IMR-90 (cell line): ENCODE results near the gene HRH3. TPM values are rescaled to one million over a fixed set of nuclear protein-coding genes. Genes with fewer than 3 reads are reported as not detected.

ENCODE experiments used
- ATAC-seq: fragments of 200-7000 bp; cut with Tn5 transposase; 2 replicates; pipeline ENCODE4 v1.9.1; 2020; ENCODE audit warnings: low read depth, mild to moderate bottlenecking, moderate library complexity
- BruUV-seq: library from RNA; stranded (reverse); fragments of 400-500 nt; replicated peaks from 2 replicates; lab custom pipeline; 2021; lab: Mats Ljungman, UMichigan
- CTCF ChIA-PET: fragments of 300-600 bp; formaldehyde crosslinking; extraction: SDS; loops from one replicate; lab custom pipeline; 2021; ENCODE audit warnings: antibody characterized with exemption; lab: Yijun Ruan, JAX
- POLR2A ChIA-PET: fragments of 300-600 bp; sonication (Branson Sonifier 250); formaldehyde crosslinking; loops from one replicate; lab custom pipeline; 2022; ENCODE audit warnings: antibody characterized with exemption; ENCODE audit not compliant: unreplicated experiment; lab: Charles Lee
- DNase-seq: peaks from one replicate; pipeline ENCODE4 v3.0.0; 2013
- H2AFZ ChIP-seq: replicated peaks from 2 replicates; pipeline ENCODE3; 2013; ENCODE audit warnings: low read length, mild to moderate bottlenecking; ENCODE audit not compliant: poor library complexity
- H2AK5ac ChIP-seq: 2 replicates; pipeline ENCODE4 v1.6.1; 2013; ENCODE audit warnings: low read depth, low read length, inconsistent platforms
- H2AK9ac ChIP-seq: replicated peaks from 2 replicates; pipeline ENCODE3; 2013; ENCODE audit warnings: mild to moderate bottlenecking, low read depth, low read length, moderate library complexity; ENCODE audit not compliant: poor library complexity
- H2BK120ac ChIP-seq: 2 replicates; pipeline ENCODE4 v1.6.1; 2013; ENCODE audit warnings: low read depth, low read length, inconsistent platforms
- H2BK15ac ChIP-seq: 3 replicates; pipeline ENCODE4 v1.6.1; 2013; ENCODE audit warnings: low read depth, low read length, inconsistent platforms
- H2BK20ac ChIP-seq: 2 replicates; pipeline ENCODE4 v1.6.1; 2013; ENCODE audit warnings: low read depth, mild to moderate bottlenecking, inconsistent platforms, low read length, moderate library complexity
- H2BK5ac ChIP-seq: 2 replicates; pipeline ENCODE4 v1.6.1; 2013; ENCODE audit warnings: mild to moderate bottlenecking, low read depth, low read length, inconsistent platforms; ENCODE audit not compliant: poor library complexity, severe bottlenecking
- H3K14ac ChIP-seq: replicated peaks from 2 replicates; pipeline ENCODE4 v1.6.1; 2013; ENCODE audit warnings: low read depth, low read length, inconsistent platforms
- H3K18ac ChIP-seq: 2 replicates; pipeline ENCODE4 v1.6.1; 2013; ENCODE audit warnings: low read depth, low read length, control low read depth
- H3K23ac ChIP-seq: 2 replicates; pipeline ENCODE4 v1.6.1; 2013; ENCODE audit warnings: low read depth, low read length, inconsistent platforms
- H3K27ac ChIP-seq: 2 replicates; pipeline ENCODE4 v1.5.1; 2013; ENCODE audit warnings: mild to moderate bottlenecking, control low read depth, low read length; ENCODE audit not compliant: insufficient read depth
- H3K27me3 ChIP-seq: 2 replicates; pipeline ENCODE4 v1.6.1; 2013; ENCODE audit warnings: low read length; ENCODE audit not compliant: control insufficient read depth, insufficient read depth
- H3K36me3 ChIP-seq: 2 replicates; pipeline ENCODE4 v1.6.1; 2013; ENCODE audit warnings: low read length, mixed read lengths; ENCODE audit not compliant: control insufficient read depth, insufficient read depth
- H3K4ac ChIP-seq: 2 replicates; pipeline ENCODE4 v1.6.1; 2013; ENCODE audit warnings: low read depth, low read length, inconsistent platforms
- H3K4me1 ChIP-seq: 2 replicates; pipeline ENCODE4 v1.6.1; 2013; ENCODE audit warnings: low read length, mixed read lengths; ENCODE audit not compliant: control insufficient read depth, insufficient read depth
- H3K4me2 ChIP-seq: 2 replicates; pipeline ENCODE4 v1.6.1; 2013; ENCODE audit warnings: low read depth, mild to moderate bottlenecking, control low read depth, low read length, moderate library complexity
- H3K4me3 ChIP-seq: 2 replicates; pipeline ENCODE4 v1.5.1; 2013; ENCODE audit warnings: low read depth, mild to moderate bottlenecking, control low read depth, low read length, moderate library complexity; ENCODE audit not compliant: insufficient read depth
- H3K56ac ChIP-seq: 2 replicates; pipeline ENCODE4 v1.6.1; 2013; ENCODE audit warnings: low read length, inconsistent platforms; ENCODE audit not compliant: insufficient read depth; ENCODE audit errors: extremely low read depth
- H3K79me1 ChIP-seq, 2 experiments: 2 replicates each; pipeline ENCODE4 v1.6.1; 2013; ENCODE audit warnings: low read length in 2 of 2, inconsistent platforms in 1 of 2, low read depth in 1 of 2
- H3K9ac ChIP-seq: 2 replicates; pipeline ENCODE4 v1.6.1; 2013; ENCODE audit warnings: low read depth, low read length, control low read depth
- H3K9me1 ChIP-seq: 2 replicates; pipeline ENCODE4 v1.6.1; 2013; ENCODE audit warnings: low read length, inconsistent platforms; ENCODE audit not compliant: insufficient read depth
- H3K9me3 ChIP-seq: 2 replicates; pipeline ENCODE4 v1.6.1; 2013; ENCODE audit warnings: low read length; ENCODE audit not compliant: control insufficient read depth, insufficient read depth
- H4K20me1 ChIP-seq: 2 replicates; pipeline ENCODE4 v1.6.1; 2013; ENCODE audit warnings: low read length, inconsistent platforms; ENCODE audit not compliant: insufficient read depth
- H4K5ac ChIP-seq: 2 replicates; pipeline ENCODE4 v1.6.1; 2013; ENCODE audit warnings: mild to moderate bottlenecking, low read depth, low read length, control low read depth
- H4K8ac ChIP-seq, 2 experiments: 2 replicates each; pipeline ENCODE4 v1.6.1; 2013; ENCODE audit warnings: low read depth in 2 of 2, low read length in 2 of 2, control low read depth in 1 of 2, inconsistent platforms in 1 of 2
- H4K91ac ChIP-seq: 2 replicates; pipeline ENCODE4 v1.6.1; 2013; ENCODE audit warnings: low read depth, low read length, inconsistent platforms; ENCODE audit not compliant: insufficient read depth
- BHLHE40 ChIP-seq: fragments of 150-350 bp; IDR thresholded peaks from 2 replicates; pipeline ENCODE4 v1.6.1; 2016; ENCODE audit warnings: mild to moderate bottlenecking, low read depth, low read length
- CEBPB ChIP-seq: IDR thresholded peaks from 2 replicates; pipeline ENCODE4 v1.6.1; 2012; ENCODE audit warnings: low read depth, low read length, improper control_type of control experiment
- CHD1 ChIP-seq: IDR thresholded peaks from 2 replicates; pipeline ENCODE4 v1.6.1; 2012; ENCODE audit warnings: low read depth, low read length, improper control_type of control experiment
- CTCF ChIP-seq: conservative IDR thresholded peaks from 2 replicates; pipeline ENCODE4 v1.5.1; 2012; ENCODE audit warnings: mild to moderate bottlenecking, low read depth, low read length, improper control_type of control experiment
- FOS ChIP-seq: fragments of 150-350 bp; IDR thresholded peaks from 2 replicates; pipeline ENCODE4 v1.6.1; 2016; ENCODE audit warnings: low read depth, low read length
- MAFK ChIP-seq: IDR thresholded peaks from 2 replicates; pipeline ENCODE4 v1.6.1; 2012; ENCODE audit warnings: low read depth, low read length, improper control_type of control experiment
- MAZ ChIP-seq: IDR thresholded peaks from 2 replicates; pipeline ENCODE4 v1.6.1; 2012; ENCODE audit warnings: low read depth, mild to moderate bottlenecking, low read length, improper control_type of control experiment, moderate library complexity, borderline replicate concordance
- MXI1 ChIP-seq: IDR thresholded peaks from 2 replicates; pipeline ENCODE4 v1.6.1; 2012; ENCODE audit warnings: low read depth, mild to moderate bottlenecking, low read length, moderate library complexity, borderline replicate concordance
- NFE2L2 ChIP-seq: fragments of 150-350 bp; IDR thresholded peaks from 2 replicates; pipeline ENCODE4 v1.6.1; 2016; ENCODE audit warnings: low read depth, mild to moderate bottlenecking, low read length
- POLR2A ChIP-seq: IDR thresholded peaks from 2 replicates; pipeline ENCODE4 v1.6.1; 2012; ENCODE audit warnings: mild to moderate bottlenecking, low read depth, low read length
- RAD21 ChIP-seq: IDR thresholded peaks from 2 replicates; pipeline ENCODE4 v1.6.1; 2012; ENCODE audit warnings: low read length, improper control_type of control experiment
- RCOR1 ChIP-seq: IDR thresholded peaks from 2 replicates; pipeline ENCODE4 v1.6.1; 2012; ENCODE audit warnings: mild to moderate bottlenecking, low read length, improper control_type of control experiment; ENCODE audit not compliant: insufficient replicate concordance
- SMC3 ChIP-seq: fragments of 150-350 bp; IDR thresholded peaks from 2 replicates; pipeline ENCODE4 v1.6.1; 2016; ENCODE audit warnings: low read depth, mild to moderate bottlenecking, antibody characterized with exemption, low read length, moderate library complexity
- USF2 ChIP-seq: fragments of 150-350 bp; IDR thresholded peaks from 2 replicates; pipeline ENCODE4 v1.6.1; 2017; ENCODE audit warnings: mild to moderate bottlenecking, antibody characterized with exemption, low read length, low read depth
- WGBS, 2 experiments: methylation state at CpG; one replicate each; pipeline versions ENCODE4 v1.1.5 to v1.1.7; 2013; ENCODE audit warnings: missing lambda C conversion rate in 2 of 2; ENCODE audit not compliant: insufficient read length in 1 of 2; ENCODE audit errors: extremely low coverage in 2 of 2; 5-methylcytosine and 5-hydroxymethylcytosine counted together
- dilution Hi-C: fragments of 300-500 bp; cut with HindIII; formaldehyde crosslinking; loops from one replicate; pipeline ENCODE4 v1.14.3; 2018; ENCODE audit warnings: low sequenced_read_pairs; ENCODE audit not compliant: unreplicated experiment
- in situ Hi-C: fragments of 300-500 bp; cut with MboI; formaldehyde crosslinking; loops from 3 replicates; pipeline ENCODE4 v1.14.3; 2019; ENCODE audit warnings: low sequenced_read_pairs, inconsistent platforms, mixed read lengths
- intact Hi-C: fragments of 100-400 bp; cut with micrococcal nuclease; formaldehyde crosslinking; loops from 2 replicates; pipeline ENCODE4 v1.10.0; 2022
- polyA plus RNA-seq, 3 experiments: library from polyadenylated mRNA; depleted of rRNA; stranded (reverse); fragments of >200 nt; gene quantifications; 2 replicates each; pipeline ENCODE4 v1.2.3, GENCODE V29; 2012; ENCODE audit warnings: low replicate concordance in 1 of 3
- total RNA-seq: library from RNA; depleted of rRNA; stranded (reverse); fragments of >200 nt; gene quantifications from 2 replicates; pipeline ENCODE4 v1.2.3, GENCODE V29; 2012
- TF ChIP-seq, protein P1 (sequence below): fragments of 150-350 bp; IDR thresholded peaks from 2 replicates; pipeline ENCODE4 v1.6.1; 2016; ENCODE audit warnings: low read depth, mild to moderate bottlenecking, low read length, moderate library complexity, borderline replicate concordance

HRH3 gene
- total and polyA plus RNA-seq, 2 of the 4 experiments (the other 2 are of a cell fraction): not detected

GRCh38 chr20:62232770-62233645 lies 12.9 kb upstream of the HRH3 start:
- Histone ChIP-seq H2BK5ac (no peak overlapping the region), H3K18ac (no peak overlapping the region), H2BK15ac (no peak overlapping the region), H3K23ac (no peak overlapping the region), H2AK5ac (no peak overlapping the region), H3K9ac (no peak overlapping the region), H2AK9ac (no peak overlapping the region), H2BK20ac (no peak overlapping the region), H2BK120ac (no peak overlapping the region), H3K4me2 (no peak overlapping the region), H4K20me1 (peaks cover 4% of the 10 kb centered on the region; the same call in 1 of the 2 replicates), H3K27me3 (peaks cover 27% of the 10 kb centered on the region), H3K36me3 (no peaks in the 10 kb centered on the region), H3K4me1 (no peaks in the 10 kb centered on the region), H2AFZ (no peak overlapping the region), H3K9me3 (peaks cover 4% of the 10 kb centered on the region), H3K9me1 (no peaks in the 10 kb centered on the region), H4K8ac (no peak overlapping the region), H3K79me1 (no peaks in the 10 kb centered on the region; a peak in 1 of 4 replicates), H3K4ac (no peak overlapping the region), H3K4me3 (no peak overlapping the region), H4K5ac (no peak overlapping the region), H3K14ac (no peak overlapping the region), H4K91ac (no peak overlapping the region), H3K27ac (no peak overlapping the region), H3K56ac (no peak overlapping the region)
- intact Hi-C loops (no loop called here), dilution Hi-C loops (no loop called here), in situ Hi-C loops (no loop called here)
- WGBS, 2 experiments: 63% methylated on average over 6 of the region's 18 CpGs; no CpG with 5 or more reads in 1 of the 2 experiments
- CTCF ChIA-PET: no interaction called here
- DNase-seq (no peak), ATAC-seq (no peak)
- no TSS peak for BruUV-seq
- POLR2A ChIA-PET: no interaction called here
- TF ChIP-seq USF2 (no peak), BHLHE40 (no peak), CTCF (no peak), POLR2A (no peak), CEBPB (no peak), CHD1 (no peak), MAZ (no peak), RCOR1 (no peak), MAFK (no peak), SMC3 (no peak), RAD21 (no peak), FOS (no peak), MXI1 (no peak), NFE2L2 (no peak)
- TF ChIP-seq, protein P1, sequence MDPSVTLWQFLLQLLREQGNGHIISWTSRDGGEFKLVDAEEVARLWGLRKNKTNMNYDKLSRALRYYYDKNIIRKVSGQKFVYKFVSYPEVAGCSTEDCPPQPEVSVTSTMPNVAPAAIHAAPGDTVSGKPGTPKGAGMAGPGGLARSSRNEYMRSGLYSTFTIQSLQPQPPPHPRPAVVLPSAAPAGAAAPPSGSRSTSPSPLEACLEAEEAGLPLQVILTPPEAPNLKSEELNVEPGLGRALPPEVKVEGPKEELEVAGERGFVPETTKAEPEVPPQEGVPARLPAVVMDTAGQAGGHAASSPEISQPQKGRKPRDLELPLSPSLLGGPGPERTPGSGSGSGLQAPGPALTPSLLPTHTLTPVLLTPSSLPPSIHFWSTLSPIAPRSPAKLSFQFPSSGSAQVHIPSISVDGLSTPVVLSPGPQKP: no peak
